SK-N-SH treated with all-trans-retinoic acid at 6 μM for 48 hours (cell line): ENCODE measurements around the gene OR1L6.

Source experiments
- ATAC-seq: fragments of 200-7000 bp; cut with Tn5 transposase; 3 replicates; pipeline ENCODE4 v1.9.1; 2020; ENCODE audit warnings: mild to moderate bottlenecking, moderate library complexity
- ARNTL ChIP-seq: fragments of 450-650 bp; formaldehyde crosslinking; IDR thresholded peaks from 2 replicates; pipeline ENCODE4 v1.5.0; 2020; ENCODE audit warnings: low read depth, mild to moderate bottlenecking, moderate library complexity, borderline replicate concordance
- BACH2 ChIP-seq: fragments of 250-450 bp; sonication (Bioruptor Pico); IDR thresholded peaks from 2 replicates; pipeline ENCODE4 v1.9.0; 2021; ENCODE audit warnings: mild to moderate bottlenecking, borderline replicate concordance
- CSDC2 ChIP-seq: fragments of 250-450 bp; sonication (Bioruptor Pico); IDR thresholded peaks from 2 replicates; pipeline ENCODE4 v1.5.0; 2020; ENCODE audit warnings: mild to moderate bottlenecking, moderate library complexity
- ESRRG ChIP-seq: fragments of 250-450 bp; sonication (Bioruptor Pico); IDR thresholded peaks from 2 replicates; pipeline ENCODE4 v1.6.1; 2021; ENCODE audit warnings: mild to moderate bottlenecking
- GLIS3 ChIP-seq: fragments of 250-450 bp; sonication (Bioruptor Pico); IDR thresholded peaks from 2 replicates; pipeline ENCODE4 v1.5.0; 2020; ENCODE audit warnings: mild to moderate bottlenecking, moderate library complexity
- ISL1 ChIP-seq: fragments of 250-450 bp; sonication (Bioruptor Pico); IDR thresholded peaks from 2 replicates; pipeline ENCODE4 v2.1.2; 2022; ENCODE audit warnings: mild to moderate bottlenecking, moderate library complexity
- OSR1 ChIP-seq: fragments of 250-450 bp; sonication (Bioruptor Pico); IDR thresholded peaks from 2 replicates; pipeline ENCODE4 v1.8.0; 2022; ENCODE audit warnings: moderate library complexity, mild to moderate bottlenecking, inconsistent platforms
- PPARA ChIP-seq: fragments of 250-450 bp; sonication (Bioruptor Pico); IDR thresholded peaks from 2 replicates; pipeline ENCODE4 v1.5.0; 2020; ENCODE audit warnings: mild to moderate bottlenecking, borderline replicate concordance
- SNAI2 ChIP-seq: fragments of 250-450 bp; sonication (Bioruptor Pico); IDR thresholded peaks from 2 replicates; pipeline ENCODE4 v1.5.0; 2020; ENCODE audit warnings: mild to moderate bottlenecking, moderate library complexity
- TCF4 ChIP-seq: fragments of 250-450 bp; sonication (Bioruptor Pico); IDR thresholded peaks from 2 replicates; pipeline ENCODE4 v1.8.0; 2021; ENCODE audit warnings: mild to moderate bottlenecking, moderate library complexity, borderline replicate concordance
- TOX ChIP-seq: fragments of 250-450 bp; sonication (Bioruptor Pico); IDR thresholded peaks from 2 replicates; pipeline ENCODE4 v1.8.0; 2021; ENCODE audit warnings: mild to moderate bottlenecking, moderate library complexity, borderline replicate concordance
- ZC3H10 ChIP-seq: fragments of 250-450 bp; sonication (Bioruptor Pico); IDR thresholded peaks from 2 replicates; pipeline ENCODE4 v1.5.1; 2021; ENCODE audit warnings: mild to moderate bottlenecking, moderate library complexity
- ZFP3 ChIP-seq: fragments of 250-450 bp; sonication (Bioruptor Pico); IDR thresholded peaks from 2 replicates; pipeline ENCODE4 v1.5.0; 2020; ENCODE audit warnings: mild to moderate bottlenecking, moderate library complexity
- ZFP30 ChIP-seq: fragments of 450-650 bp; formaldehyde crosslinking; IDR thresholded peaks from 2 replicates; pipeline ENCODE4 v1.5.0; 2022; ENCODE audit warnings: mild to moderate bottlenecking, moderate library complexity
- ZNF565 ChIP-seq: fragments of 450-650 bp; formaldehyde crosslinking; conservative IDR thresholded peaks from 2 replicates; pipeline ENCODE4 v1.5.0; 2020; ENCODE audit warnings: low read depth, mild to moderate bottlenecking, moderate library complexity
- ZNF70 ChIP-seq: fragments of 450-650 bp; formaldehyde crosslinking; IDR thresholded peaks from 2 replicates; pipeline ENCODE4 v1.5.0; 2020; ENCODE audit warnings: mild to moderate bottlenecking, moderate library complexity
- TF ChIP-seq, protein P1 (sequence below): fragments of 250-450 bp; sonication (Bioruptor Pico); IDR thresholded peaks from 2 replicates; pipeline ENCODE4 v1.5.0; 2020; ENCODE audit warnings: mild to moderate bottlenecking, moderate library complexity
- TF ChIP-seq, protein P2 (sequence below): fragments of 250-450 bp; sonication (Bioruptor Pico); IDR thresholded peaks from 2 replicates; pipeline ENCODE4 v1.8.0; 2020; ENCODE audit warnings: mild to moderate bottlenecking, moderate library complexity, borderline replicate concordance
- TF ChIP-seq, protein P3 (sequence below): fragments of 250-450 bp; sonication (Bioruptor Pico); IDR thresholded peaks from 2 replicates; pipeline ENCODE4 v1.8.0; 2021; ENCODE audit warnings: low read depth, mild to moderate bottlenecking, moderate library complexity, borderline replicate concordance
- TF ChIP-seq, protein P4 (sequence below): fragments of 250-450 bp; sonication (Bioruptor Pico); IDR thresholded peaks from 2 replicates; pipeline ENCODE4 v1.5.1; 2020; ENCODE audit warnings: low read depth, mild to moderate bottlenecking, moderate library complexity

Gene OR1L6

DNA sequence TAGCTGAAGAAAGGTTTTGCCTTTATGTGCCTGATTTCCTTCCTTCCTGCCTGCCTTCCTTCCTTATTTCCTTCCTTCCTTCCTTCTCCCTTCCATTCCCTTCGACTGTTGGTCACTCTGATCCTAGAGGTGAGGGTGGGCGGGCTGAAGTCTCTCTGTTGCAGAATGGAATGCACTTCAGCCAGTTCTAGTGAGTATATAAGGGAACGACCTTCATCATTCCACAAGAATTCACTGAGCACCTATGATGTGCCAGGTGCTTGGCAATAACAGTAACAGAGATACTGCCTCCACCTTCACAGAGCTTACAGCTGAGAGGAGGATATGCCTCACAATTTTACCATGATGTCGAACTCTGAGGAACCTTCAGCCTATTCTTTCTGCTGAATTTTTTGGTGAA is 37.9 kb downstream of the OR1L6 start (continued):
- TF ChIP-seq, protein P1, sequence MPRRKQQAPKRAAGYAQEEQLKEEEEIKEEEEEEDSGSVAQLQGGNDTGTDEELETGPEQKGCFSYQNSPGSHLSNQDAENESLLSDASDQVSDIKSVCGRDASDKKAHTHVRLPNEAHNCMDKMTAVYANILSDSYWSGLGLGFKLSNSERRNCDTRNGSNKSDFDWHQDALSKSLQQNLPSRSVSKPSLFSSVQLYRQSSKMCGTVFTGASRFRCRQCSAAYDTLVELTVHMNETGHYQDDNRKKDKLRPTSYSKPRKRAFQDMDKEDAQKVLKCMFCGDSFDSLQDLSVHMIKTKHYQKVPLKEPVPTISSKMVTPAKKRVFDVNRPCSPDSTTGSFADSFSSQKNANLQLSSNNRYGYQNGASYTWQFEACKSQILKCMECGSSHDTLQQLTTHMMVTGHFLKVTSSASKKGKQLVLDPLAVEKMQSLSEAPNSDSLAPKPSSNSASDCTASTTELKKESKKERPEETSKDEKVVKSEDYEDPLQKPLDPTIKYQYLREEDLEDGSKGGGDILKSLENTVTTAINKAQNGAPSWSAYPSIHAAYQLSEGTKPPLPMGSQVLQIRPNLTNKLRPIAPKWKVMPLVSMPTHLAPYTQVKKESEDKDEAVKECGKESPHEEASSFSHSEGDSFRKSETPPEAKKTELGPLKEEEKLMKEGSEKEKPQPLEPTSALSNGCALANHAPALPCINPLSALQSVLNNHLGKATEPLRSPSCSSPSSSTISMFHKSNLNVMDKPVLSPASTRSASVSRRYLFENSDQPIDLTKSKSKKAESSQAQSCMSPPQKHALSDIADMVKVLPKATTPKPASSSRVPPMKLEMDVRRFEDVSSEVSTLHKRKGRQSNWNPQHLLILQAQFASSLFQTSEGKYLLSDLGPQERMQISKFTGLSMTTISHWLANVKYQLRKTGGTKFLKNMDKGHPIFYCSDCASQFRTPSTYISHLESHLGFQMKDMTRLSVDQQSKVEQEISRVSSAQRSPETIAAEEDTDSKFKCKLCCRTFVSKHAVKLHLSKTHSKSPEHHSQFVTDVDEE (CRISPR knock-in tag): no peak
- TF ChIP-seq TOX (no peak), TCF4 (no peak), ZNF565 (no peak), GLIS3 (CRISPR knock-in tag) (no peak), ZFP3 (no peak), PPARA (no peak), CSDC2 (CRISPR knock-in tag) (no peak), ZNF70 (CRISPR knock-in tag) (no peak), SNAI2 (CRISPR knock-in tag) (no peak), ARNTL (CRISPR knock-in tag) (no peak)

DNA sequence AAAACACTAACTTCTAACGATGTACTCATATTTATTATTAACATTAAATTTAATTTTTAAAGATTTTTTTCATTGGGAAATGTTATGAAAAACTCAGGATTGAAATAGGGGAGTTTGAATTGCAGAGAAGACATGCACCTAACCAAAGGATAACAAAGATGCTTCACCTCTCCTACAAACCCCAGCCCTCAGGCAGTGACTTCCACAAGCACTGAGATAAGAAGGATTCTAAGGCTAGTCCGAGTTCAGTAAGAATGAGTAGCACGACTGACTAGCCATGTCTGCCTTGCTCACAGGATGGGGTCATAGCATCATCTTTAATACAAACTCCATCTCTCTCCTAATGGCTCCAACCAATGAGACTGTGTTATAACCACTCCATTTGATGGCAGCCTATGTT is 39.6 kb downstream of the OR1L6 start:
- ATAC-seq: no peak
- no peak for TF ChIP-seq OSR1 (CRISPR knock-in tag)
- no peak for TF ChIP-seq GLIS3 (CRISPR knock-in tag)
- no peak for TF ChIP-seq ESRRG (CRISPR knock-in tag)
- TF ChIP-seq ARNTL (CRISPR knock-in tag): no peak
- no peak for TF ChIP-seq CSDC2 (CRISPR knock-in tag)
- no peak for TF ChIP-seq BACH2
- TF ChIP-seq, protein P2, sequence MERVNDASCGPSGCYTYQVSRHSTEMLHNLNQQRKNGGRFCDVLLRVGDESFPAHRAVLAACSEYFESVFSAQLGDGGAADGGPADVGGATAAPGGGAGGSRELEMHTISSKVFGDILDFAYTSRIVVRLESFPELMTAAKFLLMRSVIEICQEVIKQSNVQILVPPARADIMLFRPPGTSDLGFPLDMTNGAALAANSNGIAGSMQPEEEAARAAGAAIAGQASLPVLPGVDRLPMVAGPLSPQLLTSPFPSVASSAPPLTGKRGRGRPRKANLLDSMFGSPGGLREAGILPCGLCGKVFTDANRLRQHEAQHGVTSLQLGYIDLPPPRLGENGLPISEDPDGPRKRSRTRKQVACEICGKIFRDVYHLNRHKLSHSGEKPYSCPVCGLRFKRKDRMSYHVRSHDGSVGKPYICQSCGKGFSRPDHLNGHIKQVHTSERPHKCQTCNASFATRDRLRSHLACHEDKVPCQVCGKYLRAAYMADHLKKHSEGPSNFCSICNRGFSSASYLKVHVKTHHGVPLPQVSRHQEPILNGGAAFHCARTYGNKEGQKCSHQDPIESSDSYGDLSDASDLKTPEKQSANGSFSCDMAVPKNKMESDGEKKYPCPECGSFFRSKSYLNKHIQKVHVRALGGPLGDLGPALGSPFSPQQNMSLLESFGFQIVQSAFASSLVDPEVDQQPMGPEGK (CRISPR knock-in tag): no peak
- TF ChIP-seq, protein P3, sequence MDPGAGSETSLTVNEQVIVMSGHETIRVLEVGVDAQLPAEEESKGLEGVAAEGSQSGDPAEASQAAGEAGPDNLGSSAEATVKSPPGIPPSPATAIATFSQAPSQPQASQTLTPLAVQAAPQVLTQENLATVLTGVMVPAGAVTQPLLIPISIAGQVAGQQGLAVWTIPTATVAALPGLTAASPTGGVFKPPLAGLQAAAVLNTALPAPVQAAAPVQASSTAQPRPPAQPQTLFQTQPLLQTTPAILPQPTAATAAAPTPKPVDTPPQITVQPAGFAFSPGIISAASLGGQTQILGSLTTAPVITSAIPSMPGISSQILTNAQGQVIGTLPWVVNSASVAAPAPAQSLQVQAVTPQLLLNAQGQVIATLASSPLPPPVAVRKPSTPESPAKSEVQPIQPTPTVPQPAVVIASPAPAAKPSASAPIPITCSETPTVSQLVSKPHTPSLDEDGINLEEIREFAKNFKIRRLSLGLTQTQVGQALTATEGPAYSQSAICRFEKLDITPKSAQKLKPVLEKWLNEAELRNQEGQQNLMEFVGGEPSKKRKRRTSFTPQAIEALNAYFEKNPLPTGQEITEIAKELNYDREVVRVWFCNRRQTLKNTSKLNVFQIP (CRISPR knock-in tag): no peak
- no peak for TF ChIP-seq ZC3H10 (CRISPR knock-in tag)
- no peak for TF ChIP-seq ZFP3
- TF ChIP-seq, all 23 proteins: peak for 0

DNA sequence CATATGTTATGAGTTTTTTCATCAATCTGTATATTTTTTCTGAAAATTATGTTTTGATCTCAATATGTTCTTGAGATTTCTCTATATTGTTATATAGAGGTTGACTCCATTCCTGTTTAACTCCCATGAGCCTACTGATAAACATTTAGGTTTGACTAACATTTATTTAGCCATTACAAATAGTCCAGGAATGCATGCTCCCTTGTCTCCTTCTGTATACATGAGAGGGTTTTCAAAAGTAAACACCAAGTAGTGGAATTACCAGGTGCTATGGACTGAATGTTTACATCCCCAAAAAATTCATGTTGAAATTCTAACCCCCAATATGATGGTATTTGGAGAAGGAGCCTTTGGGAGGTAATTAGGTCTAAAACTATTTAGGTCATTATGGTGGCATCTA is 43.2 kb downstream of the OR1L6 start:
- ATAC-seq: no peak
- TF ChIP-seq ZFP30 (CRISPR knock-in tag) (no peak), TCF4 (no peak), SNAI2 (CRISPR knock-in tag) (no peak), ARNTL (CRISPR knock-in tag) (no peak), TOX (no peak), ZFP3 (no peak), GLIS3 (CRISPR knock-in tag) (no peak), OSR1 (CRISPR knock-in tag) (no peak), ISL1 (no peak), ZNF70 (CRISPR knock-in tag) (no peak), CSDC2 (CRISPR knock-in tag) (no peak), PPARA (no peak)
- TF ChIP-seq, protein P2 (CRISPR knock-in tag): no peak
- TF ChIP-seq, protein P4, sequence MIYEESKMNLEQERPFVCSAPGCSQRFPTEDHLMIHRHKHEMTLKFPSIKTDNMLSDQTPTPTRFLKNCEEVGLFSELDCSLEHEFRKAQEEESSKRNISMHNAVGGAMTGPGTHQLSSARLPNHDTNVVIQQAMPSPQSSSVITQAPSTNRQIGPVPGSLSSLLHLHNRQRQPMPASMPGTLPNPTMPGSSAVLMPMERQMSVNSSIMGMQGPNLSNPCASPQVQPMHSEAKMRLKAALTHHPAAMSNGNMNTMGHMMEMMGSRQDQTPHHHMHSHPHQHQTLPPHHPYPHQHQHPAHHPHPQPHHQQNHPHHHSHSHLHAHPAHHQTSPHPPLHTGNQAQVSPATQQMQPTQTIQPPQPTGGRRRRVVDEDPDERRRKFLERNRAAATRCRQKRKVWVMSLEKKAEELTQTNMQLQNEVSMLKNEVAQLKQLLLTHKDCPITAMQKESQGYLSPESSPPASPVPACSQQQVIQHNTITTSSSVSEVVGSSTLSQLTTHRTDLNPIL (CRISPR knock-in tag): no peak
